ENCODE data around the gene HEATR9.
A peak's percentile ranks its signal among the peaks of the same experiment; 100 is the strongest.

The HEATR9 gene

GRCh38 chr17:35856603-35857002, 12.1 kb downstream of the HEATR9 start:
- FAIRE-seq (no peak), DNase-seq (ENCODE audit: insufficient read length, low spot score) (no peak)
- TF ChIP-seq, protein P1, sequence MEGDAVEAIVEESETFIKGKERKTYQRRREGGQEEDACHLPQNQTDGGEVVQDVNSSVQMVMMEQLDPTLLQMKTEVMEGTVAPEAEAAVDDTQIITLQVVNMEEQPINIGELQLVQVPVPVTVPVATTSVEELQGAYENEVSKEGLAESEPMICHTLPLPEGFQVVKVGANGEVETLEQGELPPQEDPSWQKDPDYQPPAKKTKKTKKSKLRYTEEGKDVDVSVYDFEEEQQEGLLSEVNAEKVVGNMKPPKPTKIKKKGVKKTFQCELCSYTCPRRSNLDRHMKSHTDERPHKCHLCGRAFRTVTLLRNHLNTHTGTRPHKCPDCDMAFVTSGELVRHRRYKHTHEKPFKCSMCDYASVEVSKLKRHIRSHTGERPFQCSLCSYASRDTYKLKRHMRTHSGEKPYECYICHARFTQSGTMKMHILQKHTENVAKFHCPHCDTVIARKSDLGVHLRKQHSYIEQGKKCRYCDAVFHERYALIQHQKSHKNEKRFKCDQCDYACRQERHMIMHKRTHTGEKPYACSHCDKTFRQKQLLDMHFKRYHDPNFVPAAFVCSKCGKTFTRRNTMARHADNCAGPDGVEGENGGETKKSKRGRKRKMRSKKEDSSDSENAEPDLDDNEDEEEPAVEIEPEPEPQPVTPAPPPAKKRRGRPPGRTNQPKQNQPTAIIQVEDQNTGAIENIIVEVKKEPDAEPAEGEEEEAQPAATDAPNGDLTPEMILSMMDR (IDR thresholded peaks at IDR 0.05; ENCODE audit: insufficient read depth, missing control alignments), result no peak

- no peak for DNase-seq (ENCODE audit: insufficient read length, low spot score)
- no peak for FAIRE-seq
- TF ChIP-seq, protein P1 (IDR thresholded peaks at IDR 0.05; ENCODE audit: insufficient read depth, missing control alignments), result no peak
These were observed 12.7 kb downstream of the HEATR9 start for GRCh38 chr17:35855965-35856364.

DNA sequence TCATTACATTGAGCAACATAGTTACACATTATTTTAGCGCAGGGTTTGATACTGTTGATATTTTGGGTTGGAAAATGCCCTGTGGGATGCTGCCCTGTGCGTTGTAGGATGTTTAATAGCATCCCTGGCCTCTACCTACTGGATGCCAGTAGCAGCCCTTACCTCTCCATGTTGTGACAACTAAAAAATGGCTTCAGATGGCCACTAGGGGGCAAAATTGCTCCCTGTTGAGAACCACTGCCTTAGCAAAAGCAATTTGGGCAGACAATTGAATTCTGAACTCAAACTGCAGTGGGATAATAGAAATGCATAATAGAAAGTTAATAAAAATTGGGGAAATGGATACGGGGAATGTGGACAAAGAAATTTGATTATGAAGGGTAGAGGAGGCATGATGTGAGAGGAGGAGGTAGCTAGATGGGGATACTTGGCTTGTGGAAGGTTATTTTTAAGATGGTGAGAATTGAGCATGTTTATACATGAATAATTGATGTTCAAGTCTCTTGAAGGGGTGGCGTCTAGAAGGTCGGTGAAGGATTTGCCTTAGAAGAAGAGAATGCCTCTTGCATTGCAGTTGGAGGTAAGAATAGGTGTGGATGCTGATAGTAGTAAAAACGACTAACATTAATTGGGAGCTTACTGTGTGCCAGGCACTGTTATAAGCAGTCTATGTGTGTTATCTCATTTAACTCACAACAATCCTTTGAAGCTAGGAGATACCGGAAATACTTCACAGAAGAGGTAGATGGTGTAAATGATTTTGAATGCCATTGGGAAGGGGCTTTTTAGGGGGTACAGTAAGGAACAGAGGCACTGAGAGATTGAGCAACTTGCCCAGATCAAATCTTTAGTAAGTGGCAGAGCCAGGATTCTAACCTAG, 19.0 kb downstream of the HEATR9 start:
- no peak for FAIRE-seq
- DNase-seq (ENCODE audit: insufficient read length, low spot score), result peak; percentile 27
- TF ChIP-seq, protein P1 (IDR thresholded peaks at IDR 0.05; ENCODE audit: insufficient read depth, missing control alignments), result peak; percentile 90

DNA sequence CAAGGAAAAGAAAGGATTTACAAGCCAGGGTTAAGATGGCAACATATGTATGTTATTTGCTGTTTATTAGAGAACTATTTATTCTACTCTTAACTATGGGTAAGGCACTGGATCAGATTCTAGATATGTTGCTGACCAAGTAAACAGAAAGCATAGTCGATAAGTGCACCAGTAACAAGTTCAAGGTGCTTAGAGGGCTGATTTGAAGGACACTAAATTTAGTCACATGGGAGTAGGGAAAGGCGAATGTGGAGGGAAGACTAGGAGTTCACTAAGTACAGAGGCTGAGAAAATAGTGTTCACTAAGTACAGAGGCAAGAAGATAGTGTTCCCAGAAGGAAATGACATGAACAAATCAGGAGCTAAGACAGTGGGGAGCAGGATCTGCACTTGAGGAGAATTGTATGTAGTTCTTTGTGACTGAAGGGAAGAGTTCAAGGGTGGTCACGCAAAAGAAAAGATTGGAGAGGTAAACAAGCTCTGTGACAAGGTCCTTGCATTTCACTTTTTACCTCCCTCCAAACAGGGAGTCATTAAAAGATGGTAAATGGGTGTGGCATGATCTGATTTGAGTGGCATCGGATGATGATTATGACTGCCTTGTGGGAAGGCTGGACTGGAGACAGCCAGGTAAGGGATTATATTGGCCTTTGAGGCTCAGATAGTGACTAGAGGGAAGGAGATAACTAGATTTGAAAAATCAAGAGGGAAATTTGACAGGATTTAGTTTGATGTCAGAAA, 20.9 kb downstream of the HEATR9 start:
- TF ChIP-seq, protein P1 (IDR thresholded peaks at IDR 0.05; ENCODE audit: insufficient read depth, missing control alignments), result no peak
- FAIRE-seq, result no peak
- no peak for DNase-seq (ENCODE audit: insufficient read length, low spot score)

- no peak for FAIRE-seq
- DNase-seq (ENCODE audit: insufficient read length, low spot score), result no peak
- TF ChIP-seq, protein P1 (IDR thresholded peaks at IDR 0.05; ENCODE audit: insufficient read depth, missing control alignments), result no peak
These were observed 21.7 kb downstream of the HEATR9 start for GRCh38 chr17:35847006-35847405.

DNA sequence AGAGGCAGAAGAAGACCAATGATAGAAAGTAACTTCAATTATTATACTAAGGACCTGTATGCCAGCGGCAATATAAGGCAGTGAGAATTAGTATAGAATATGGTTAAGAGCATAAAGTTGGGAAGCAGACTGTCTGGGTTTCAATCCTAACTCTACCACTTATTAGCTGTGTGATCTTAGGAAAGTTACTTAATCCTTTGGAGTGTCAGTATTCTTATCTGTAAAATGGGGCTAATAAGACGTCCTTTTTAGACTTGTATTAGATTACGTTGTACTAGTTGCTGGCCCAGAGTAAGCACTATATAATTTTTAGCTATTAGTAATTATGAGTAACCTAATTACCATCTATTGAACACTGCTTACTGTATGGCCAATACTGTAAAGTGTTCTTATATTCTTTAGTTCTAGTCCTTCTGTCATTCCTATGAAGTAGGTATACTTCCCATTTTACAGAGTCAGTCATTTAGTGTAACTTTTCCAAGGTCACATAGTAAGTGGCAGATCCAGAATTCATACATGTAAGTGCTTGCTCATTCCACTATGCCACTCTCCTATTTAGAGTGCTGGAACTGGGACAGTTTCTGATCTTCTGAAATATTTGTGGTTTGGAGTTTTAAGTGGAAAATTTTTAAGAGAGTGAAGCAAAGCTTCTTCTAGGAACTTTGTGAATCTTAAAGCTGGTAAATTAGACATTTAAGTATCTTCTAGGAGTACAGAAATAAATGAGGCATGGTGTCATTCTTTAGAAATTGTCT, 22.5 kb downstream of the HEATR9 start:
- FAIRE-seq (no peak), DNase-seq (ENCODE audit: insufficient read length, low spot score) (no peak)
- TF ChIP-seq, protein P1 (IDR thresholded peaks at IDR 0.05; ENCODE audit: insufficient read depth, missing control alignments), result no peak
